H1 (cell line): Measurements from ENCODE around the gene DCHS1. TPM values are rescaled to one million over a fixed set of nuclear protein-coding genes. Genes with fewer than 3 reads are reported as not detected.

Experiments used
- CTCF ChIA-PET: fragments of 300-600 bp; sonication (Branson Sonifier 250); formaldehyde crosslinking; loops from one replicate; lab custom pipeline; 2021; ENCODE audit not compliant: partially characterized antibody; lab: Charles Lee
- POLR2A ChIA-PET: fragments of 300-600 bp; sonication (Branson Sonifier 250); formaldehyde crosslinking; loops from one replicate; lab custom pipeline; 2021; ENCODE audit warnings: inconsistent platforms; ENCODE audit not compliant: partially characterized antibody; lab: Charles Lee
- DNase-seq, 2 experiments: peaks; one replicate each; pipeline versions ENCODE4 v3.0.0 to v3.0.0-alpha.2; 2010 to 2022; ENCODE audit warnings: low spot score in 2 of 2, low read depth in 1 of 2, mixed read lengths in 1 of 2
- FAIRE-seq: peaks from 2 replicates; lab custom pipeline; 2011; peaks lifted over from hg19 to GRCh38; lab: Jason Lieb, UNC
- H2AFZ ChIP-seq: 2 replicates; pipeline ENCODE4 v1.8.1; 2012; ENCODE audit warnings: low read length, inconsistent platforms
- H2AK5ac ChIP-seq: 2 replicates; pipeline ENCODE4 v1.6.1; 2013; ENCODE audit warnings: low read depth, low read length
- H2BK120ac ChIP-seq: replicated peaks from 2 replicates; pipeline ENCODE3; 2013; ENCODE audit warnings: low read depth, low read length, inconsistent platforms
- H2BK12ac ChIP-seq: 2 replicates; pipeline ENCODE4 v1.6.1; 2013; ENCODE audit warnings: low read depth, low read length
- H2BK15ac ChIP-seq: 2 replicates; pipeline ENCODE4 v1.6.1; 2013; ENCODE audit warnings: low read length
- H2BK20ac ChIP-seq: 2 replicates; pipeline ENCODE4 v1.6.1; 2013; ENCODE audit warnings: low read length
- H2BK5ac ChIP-seq: 2 replicates; pipeline ENCODE4 v1.6.1; 2013; ENCODE audit warnings: low read depth, low read length
- H3K14ac ChIP-seq: 2 replicates; pipeline ENCODE4 v1.6.1; 2013; ENCODE audit warnings: inconsistent platforms; ENCODE audit not compliant: insufficient read length
- H3K18ac ChIP-seq: 2 replicates; pipeline ENCODE4 v1.6.1; 2013; ENCODE audit warnings: low read length; ENCODE audit errors: extremely low read depth
- H3K23ac ChIP-seq: 2 replicates; pipeline ENCODE4 v1.6.1; 2013; ENCODE audit warnings: inconsistent platforms; ENCODE audit not compliant: insufficient read length
- H3K23me2 ChIP-seq: 2 replicates; pipeline ENCODE4 v1.6.1; 2013; ENCODE audit warnings: low read depth, low read length
- H3K27ac ChIP-seq: 2 replicates; pipeline ENCODE4 v1.6.1; 2011; ENCODE audit warnings: low read depth, low read length, inconsistent platforms
- H3K27me3 ChIP-seq, 4 experiments: replicated peaks in 1 of 4; 1 replicate in 1 of 4; 2 replicates in 3 of 4; pipeline versions ENCODE4 v1.6.1 to v1.8.1; 2011 to 2013; ENCODE audit warnings: low read length in 3 of 4, mild to moderate bottlenecking in 3 of 4, inconsistent platforms in 2 of 4, mixed read lengths in 2 of 4, moderate library complexity in 1 of 4; ENCODE audit not compliant: control insufficient read depth in 3 of 4, insufficient read depth in 3 of 4; ENCODE audit errors: extremely low read depth in 1 of 4
- H3K36me3 ChIP-seq, 4 experiments: 2 replicates each; pipeline versions ENCODE4 v1.6.1 to v1.8.1; 2011 to 2013; ENCODE audit warnings: mild to moderate bottlenecking in 4 of 4, low read length in 3 of 4, moderate library complexity in 2 of 4, control low read depth in 1 of 4, inconsistent platforms in 1 of 4; ENCODE audit not compliant: insufficient read depth in 4 of 4, control insufficient read depth in 2 of 4
- H3K4ac ChIP-seq: replicated peaks from 2 replicates; pipeline ENCODE3; 2013; ENCODE audit warnings: low read length, low read depth, mixed read lengths, inconsistent platforms; ENCODE audit not compliant: insufficient read length
- H3K4me1 ChIP-seq, 4 experiments: replicated peaks in 1 of 4; 1 replicate in 1 of 4; 2 replicates in 3 of 4; pipeline versions ENCODE4 v1.6.1 to v1.8.1; 2011 to 2013; ENCODE audit warnings: low read length in 3 of 4, inconsistent platforms in 2 of 4, mixed read lengths in 1 of 4; ENCODE audit not compliant: insufficient read depth in 4 of 4, control insufficient read depth in 3 of 4
- H3K4me2 ChIP-seq, 2 experiments: 2 replicates each; pipeline versions ENCODE4 v1.6.1 to v1.8.1; 2011 to 2013; ENCODE audit warnings: low read depth in 2 of 2, low read length in 2 of 2, control low read depth in 1 of 2, inconsistent platforms in 1 of 2, mild to moderate bottlenecking in 1 of 2; ENCODE audit not compliant: insufficient read depth in 1 of 2
- H3K4me3 ChIP-seq, 4 experiments: fragments of 200-600, 300-600 bp in 1 of 4; sonication (generic), shearing (Covaris generic), sonication (Bioruptor Twin) in 1 of 4; 2 replicates each; pipeline versions ENCODE4 v1.5.1 to v1.8.1; 2011 to 2016; ENCODE audit warnings: low read length in 4 of 4, low read depth in 3 of 4, control low read depth in 2 of 4, inconsistent platforms in 2 of 4, mild to moderate bottlenecking in 2 of 4, mixed read lengths in 1 of 4, moderate library complexity in 1 of 4; ENCODE audit not compliant: insufficient read depth in 2 of 4; ENCODE audit errors: extremely low read depth in 1 of 4
- H3K56ac ChIP-seq: replicated peaks from 2 replicates; pipeline ENCODE3; 2013; ENCODE audit warnings: low read depth, mild to moderate bottlenecking, mixed read lengths, low read length, inconsistent platforms; ENCODE audit not compliant: insufficient read length
- H3K79me1 ChIP-seq: 2 replicates; pipeline ENCODE4 v1.6.1; 2013; ENCODE audit warnings: low read depth, low read length, control low read depth
- H3K79me2 ChIP-seq, 2 experiments: 2 replicates each; pipeline versions ENCODE4 v1.6.1 to v1.8.1; 2012 to 2013; ENCODE audit warnings: low read length in 2 of 2, mild to moderate bottlenecking in 2 of 2, inconsistent platforms in 1 of 2; ENCODE audit not compliant: insufficient read depth in 2 of 2, control insufficient read depth in 1 of 2
- H3K9ac ChIP-seq, 4 experiments: replicated peaks in 1 of 4; 1 replicate in 1 of 4; 2 replicates in 3 of 4; pipeline versions ENCODE4 v1.6.1 to v1.8.1; 2011 to 2013; ENCODE audit warnings: low read depth in 3 of 4, low read length in 3 of 4, control low read depth in 2 of 4, mild to moderate bottlenecking in 2 of 4, moderate library complexity in 2 of 4, inconsistent platforms in 1 of 4; ENCODE audit errors: extremely low read depth in 1 of 4
- H3K9me3 ChIP-seq, 2 experiments: 2 replicates each; pipeline versions ENCODE4 v1.6.1 to v1.8.1; 2012 to 2013; ENCODE audit warnings: mild to moderate bottlenecking in 2 of 2, moderate library complexity in 2 of 2, control low read depth in 1 of 2, inconsistent platforms in 1 of 2, low read depth in 1 of 2, low read length in 1 of 2, mixed read lengths in 1 of 2; ENCODE audit not compliant: insufficient read depth in 2 of 2
- H4K20me1 ChIP-seq, 2 experiments: replicated peaks in 1 of 2; 2 replicates each; pipeline versions ENCODE3 to v1.8.1; 2011 to 2013; ENCODE audit warnings: inconsistent platforms in 2 of 2, low read length in 2 of 2, mild to moderate bottlenecking in 1 of 2; ENCODE audit not compliant: insufficient read depth in 2 of 2, control insufficient read depth in 1 of 2
- H4K5ac ChIP-seq: 2 replicates; pipeline ENCODE4 v1.6.1; 2013; ENCODE audit warnings: low read length, low read depth, mixed read lengths, inconsistent platforms; ENCODE audit not compliant: insufficient read length
- H4K8ac ChIP-seq: 2 replicates; pipeline ENCODE4 v1.8.0; 2013; ENCODE audit warnings: mild to moderate bottlenecking, moderate library complexity, low read length, inconsistent platforms; ENCODE audit not compliant: insufficient read depth; ENCODE audit errors: extremely low read depth
- H4K91ac ChIP-seq: replicated peaks from 2 replicates; pipeline ENCODE3; 2013; ENCODE audit warnings: low read length, mixed read lengths, inconsistent platforms; ENCODE audit not compliant: insufficient read length
- BACH1 ChIP-seq: IDR thresholded peaks from 2 replicates; pipeline ENCODE4 v1.6.1; 2012; ENCODE audit warnings: low read length, improper control_type of control experiment
- CBX8 ChIP-seq: fragments of 300-800, 300-1000 bp; sonication (generic); IDR thresholded peaks from 2 replicates; pipeline ENCODE4 v1.7.1; 2016; ENCODE audit warnings: low read depth, low read length, borderline replicate concordance
- CTBP2 ChIP-seq: IDR thresholded peaks from 2 replicates; pipeline ENCODE4 v1.7.0; 2011; ENCODE audit warnings: borderline replicate concordance, mild to moderate bottlenecking, moderate library complexity, mixed read lengths, low read length; ENCODE audit not compliant: insufficient read depth, insufficient read length
- CTCF ChIP-seq, 3 experiments: IDR thresholded peaks; 1 replicate in 2 of 3; 2 replicates in 1 of 3; pipeline versions ENCODE4 v1.5.1 to v1.6.1; 2011; ENCODE audit warnings: low read length in 3 of 3, mild to moderate bottlenecking in 3 of 3, inconsistent platforms in 2 of 3, low read depth in 1 of 3, moderate library complexity in 1 of 3; ENCODE audit not compliant: insufficient read depth in 1 of 3; ENCODE audit errors: control extremely low read depth in 1 of 3
- EP300 ChIP-seq, 2 experiments: IDR thresholded peaks; 1 replicate in 1 of 2; 2 replicates in 1 of 2; pipeline ENCODE4 v1.6.1; 2011 to 2012; ENCODE audit warnings: low read depth in 2 of 2, low read length in 2 of 2, mild to moderate bottlenecking in 2 of 2, borderline replicate concordance in 1 of 2, inconsistent platforms in 1 of 2, moderate library complexity in 1 of 2
- HDAC6 ChIP-seq: IDR thresholded peaks from one replicate; pipeline ENCODE4 v1.7.1; 2012; ENCODE audit warnings: low read depth, mild to moderate bottlenecking, inconsistent platforms, low read length, moderate library complexity
- SP4 ChIP-seq: IDR thresholded peaks from 2 replicates; pipeline ENCODE4 v1.6.1; 2012; ENCODE audit warnings: low read length, inconsistent platforms
- SRF ChIP-seq: IDR thresholded peaks from 2 replicates; pipeline ENCODE4 v1.6.1; 2011; ENCODE audit warnings: mild to moderate bottlenecking, low read depth, low read length, moderate library complexity
- TAF7 ChIP-seq: optimal IDR thresholded peaks from 2 replicates; pipeline ENCODE3; 2011; ENCODE audit warnings: low read depth, mild to moderate bottlenecking, inconsistent platforms, low read length, moderate library complexity, borderline replicate concordance
- TEAD4 ChIP-seq: IDR thresholded peaks from 2 replicates; pipeline ENCODE4 v1.6.1; 2012; ENCODE audit warnings: low read depth, low read length, inconsistent platforms, mixed read lengths
- ZNF274 ChIP-seq: IDR thresholded peaks from 2 replicates; pipeline ENCODE4 v1.7.0; 2012; ENCODE audit warnings: low read length, borderline replicate concordance; ENCODE audit errors: extremely low read depth
- WGBS, 2 experiments: shearing (Covaris generic) in 1 of 2; methylation state at CpG; one replicate each; pipeline versions ENCODE4 v1.1.6 to v1.1.7; 2013 to 2015; ENCODE audit warnings: low lambda C conversion rate in 2 of 2, mixed read lengths in 2 of 2, inconsistent platforms in 1 of 2, low coverage in 1 of 2, missing lambda C conversion rate in 1 of 2; ENCODE audit not compliant: insufficient replicate concordance in 2 of 2, insufficient coverage in 1 of 2, insufficient read length in 1 of 2; ENCODE audit errors: extremely low coverage in 1 of 2, missing lambda C conversion rate in 1 of 2; 5-methylcytosine and 5-hydroxymethylcytosine counted together
- polyA plus RNA-seq, 7 experiments: library from polyadenylated mRNA; depleted of rRNA in 3 of 7; stranded (reverse) in 5 of 7; unstranded in 2 of 7; fragments of >200 nt in 5 of 7; fragments of 200-250 nt in 2 of 7; gene quantifications; 1 replicate in 5 of 7; 2 replicates in 1 of 7; 4 replicates in 1 of 7; pipeline versions ENCODE4 v1.2.1 to v1.2.3, GENCODE V29; 2011 to 2013; ENCODE audit warnings: missing spikeins in 2 of 7, mixed read lengths in 2 of 7
- total RNA-seq: library from RNA; stranded (reverse); fragmentation: NEBNext Ultra II Directional; extraction: Animal tissue kit (Norgen Biotek cat#: 25700); gene quantifications from 2 replicates; pipeline ENCODE4 v1.2.1, GENCODE V29; 2021

The DCHS1 gene
- total and polyA plus RNA-seq, 2 of the 8 experiments (the other 6 are each of a cell fraction or from before 2014, with no cell fraction given), result 8.2 to 10.5 TPM

GRCh38 chr11:6642957-6643356 is 12.7 kb downstream of the DCHS1 start:
- FAIRE-seq (no peak), DNase-seq (no peak)
- Histone ChIP-seq H2BK120ac (no peak overlapping the region), H2AK5ac (no peak overlapping the region), H2BK12ac (no peak overlapping the region), H3K27ac (no peak overlapping the region), H3K23me2 (no peaks in the 10 kb centered on the region), H3K4me2 (no peak overlapping the region), H2BK20ac (no peak overlapping the region), H2BK5ac (no peak overlapping the region), H4K8ac (no peak overlapping the region), H3K14ac (no peak overlapping the region), H3K27me3 (no peaks in the 10 kb centered on the region; a peak in 1 of 7 replicates), H3K4ac (no peak overlapping the region), H3K18ac (no peak overlapping the region), H4K5ac (no peak overlapping the region), H3K9ac (no peak overlapping the region), H2BK15ac (no peak overlapping the region), H4K20me1 (peaks cover 0 to 2% of the 10 kb centered on the region in 2 experiments), H3K9me3 (no peaks in the 10 kb centered on the region), H3K23ac (no peak overlapping the region), H4K91ac (no peak overlapping the region), H3K4me3 (no peak overlapping the region), H3K56ac (no peak overlapping the region), H3K4me1 (peaks cover 3 to 10% (median 5%) of the 10 kb centered on the region in 4 experiments; a peak in 6 of 7 replicates), H3K79me2 (no peaks in the 10 kb centered on the region), H2AFZ (no peak overlapping the region), H3K79me1 (no peaks in the 10 kb centered on the region), H3K36me3 (no peaks in the 10 kb centered on the region; a peak in 1 of 8 replicates)
- ChIA-PET CTCF (interaction anchor here (0.6 to 1.3 kb wide), 3 partner anchors 11 to 22 kb away, joined by 3 to 5 read pairs (median 3); no protein-coding TSS in a partner anchor), POLR2A (no interaction called here)
- 88% methylated on average over 7 of the region's 7 CpGs; no CpG with 5 or more reads in 1 of the 2 experiments for WGBS, 2 experiments
- TF ChIP-seq ZNF274, result no peak
- TF ChIP-seq SP4, result no peak
- TF ChIP-seq TEAD4, result no peak
- TF ChIP-seq CTBP2, result no peak
- no peak for TF ChIP-seq HDAC6
- no peak for TF ChIP-seq EP300 (IDR thresholded peaks at IDR 0.05; ENCODE audit: borderline replicate concordance in 1 of 2, low read depth in 2 of 2, low read length in 2 of 2)
- TF ChIP-seq CBX8, result no peak
- TF ChIP-seq TAF7, result no peak
- no peak for TF ChIP-seq CTCF (IDR thresholded peaks at IDR 0.05; ENCODE audit: control extremely low read depth in 1 of 3, insufficient read depth in 1 of 3, low read depth in 1 of 3, low read length in 3 of 3)
- TF ChIP-seq SRF, result no peak
- no peak for TF ChIP-seq BACH1
